ENCODE measurements around the gene BAZ1B.

DNA sequence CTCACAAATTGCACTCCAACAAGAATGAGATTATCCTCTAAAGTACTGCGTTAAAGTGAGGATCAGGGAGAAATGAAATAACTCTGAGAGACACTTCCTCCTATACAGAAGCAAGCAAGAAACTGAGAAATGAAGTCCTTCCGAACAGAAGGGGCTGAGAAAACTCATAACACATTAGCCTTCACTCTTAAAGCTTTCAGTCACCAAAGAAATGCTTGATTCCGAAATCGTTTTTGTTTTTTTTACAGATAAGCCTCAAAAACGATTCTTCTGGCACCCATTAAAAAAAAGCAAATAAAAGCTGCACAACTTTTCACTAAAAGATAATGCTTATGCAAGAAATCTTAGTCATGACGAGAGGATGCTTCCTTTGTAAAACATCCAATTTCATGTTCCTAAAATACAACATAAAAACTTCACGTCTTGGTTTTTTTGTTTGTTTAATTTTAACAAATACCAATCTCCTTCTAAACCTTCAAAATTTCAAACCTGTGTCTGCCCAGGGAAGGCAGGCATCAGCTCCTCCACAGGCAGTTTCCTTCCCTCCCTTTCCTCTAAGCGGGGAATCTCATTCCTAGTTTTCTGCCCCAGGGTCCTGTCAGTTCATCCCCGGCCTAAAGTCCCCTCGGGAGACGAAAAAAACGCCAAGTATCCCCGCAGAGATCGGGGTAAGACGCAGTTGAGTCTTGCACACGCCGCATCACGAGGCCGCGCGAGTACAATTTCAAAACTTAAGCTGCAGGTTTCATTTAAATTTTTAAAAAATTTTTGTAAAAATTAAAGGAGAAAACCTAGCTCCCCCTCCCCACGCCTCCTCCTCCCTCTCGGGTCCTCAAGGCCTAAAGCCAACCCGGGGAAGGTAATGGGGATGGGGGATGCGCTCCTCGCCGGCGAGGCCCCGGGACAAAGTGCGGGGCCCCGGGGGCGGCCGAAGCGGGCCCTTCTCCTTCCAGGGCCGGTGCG is 1.1 kb downstream of the BAZ1B start:
- TF ChIP-seq POLR2A (IDR thresholded peaks at IDR 0.05), result no peak
- TF ChIP-seq, protein P1, sequence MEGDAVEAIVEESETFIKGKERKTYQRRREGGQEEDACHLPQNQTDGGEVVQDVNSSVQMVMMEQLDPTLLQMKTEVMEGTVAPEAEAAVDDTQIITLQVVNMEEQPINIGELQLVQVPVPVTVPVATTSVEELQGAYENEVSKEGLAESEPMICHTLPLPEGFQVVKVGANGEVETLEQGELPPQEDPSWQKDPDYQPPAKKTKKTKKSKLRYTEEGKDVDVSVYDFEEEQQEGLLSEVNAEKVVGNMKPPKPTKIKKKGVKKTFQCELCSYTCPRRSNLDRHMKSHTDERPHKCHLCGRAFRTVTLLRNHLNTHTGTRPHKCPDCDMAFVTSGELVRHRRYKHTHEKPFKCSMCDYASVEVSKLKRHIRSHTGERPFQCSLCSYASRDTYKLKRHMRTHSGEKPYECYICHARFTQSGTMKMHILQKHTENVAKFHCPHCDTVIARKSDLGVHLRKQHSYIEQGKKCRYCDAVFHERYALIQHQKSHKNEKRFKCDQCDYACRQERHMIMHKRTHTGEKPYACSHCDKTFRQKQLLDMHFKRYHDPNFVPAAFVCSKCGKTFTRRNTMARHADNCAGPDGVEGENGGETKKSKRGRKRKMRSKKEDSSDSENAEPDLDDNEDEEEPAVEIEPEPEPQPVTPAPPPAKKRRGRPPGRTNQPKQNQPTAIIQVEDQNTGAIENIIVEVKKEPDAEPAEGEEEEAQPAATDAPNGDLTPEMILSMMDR (IDR thresholded peaks at IDR 0.05), result no peak

All from ovary (tissue), 3 donors.